WTC11 (cell line): ENCODE results near the gene HSF5. TPM values are rescaled to one million over a fixed set of nuclear protein-coding genes. Genes with fewer than 3 reads are reported as not detected.

ENCODE experiments used
- ATAC-seq: fragments of 200-7000 bp; cut with Tn5 transposase; 2 replicates; pipeline ENCODE4 v1.10.0; 2021; ENCODE audit warnings: mild to moderate bottlenecking, moderate library complexity
- CTCF ChIA-PET: fragments of 300-600 bp; sonication (Branson Sonifier 250); formaldehyde crosslinking; loops from one replicate; lab custom pipeline; 2021; ENCODE audit warnings: antibody characterized with exemption; lab: Charles Lee
- POLR2A ChIA-PET: fragments of 350-600 bp; sonication (Branson Sonifier 250); formaldehyde crosslinking; loops from one replicate; lab custom pipeline; 2021; ENCODE audit warnings: antibody characterized with exemption; lab: Charles Lee
- DNase-seq: peaks from one replicate; pipeline ENCODE4 v3.0.0; 2021; ENCODE audit warnings: low spot score
- H3K27ac Mint-ChIP-seq: 2 replicates; pipeline ENCODE4 v1.8.0; 2021; ENCODE audit warnings: mixed read lengths
- H3K27me3 Mint-ChIP-seq: 2 replicates; pipeline ENCODE4 v1.8.0; 2021; ENCODE audit warnings: low read depth, mild to moderate bottlenecking, moderate library complexity, mixed read lengths
- H3K36me3 Mint-ChIP-seq: 2 replicates; pipeline ENCODE4 v1.8.0; 2021; ENCODE audit warnings: mixed read lengths
- H3K4me1 Mint-ChIP-seq: 2 replicates; pipeline ENCODE4 v1.8.0; 2022; ENCODE audit warnings: mixed read lengths
- H3K4me3 Mint-ChIP-seq: 2 replicates; pipeline ENCODE4 v1.8.0; 2021; ENCODE audit warnings: mild to moderate bottlenecking, moderate library complexity, mixed read lengths
- H3K9me3 Mint-ChIP-seq: 2 replicates; pipeline ENCODE4 v1.8.0; 2021; ENCODE audit warnings: mixed read lengths
- CDX4 ChIP-seq: fragments of 250-450 bp; sonication (Bioruptor Pico); IDR thresholded peaks from 2 replicates; pipeline ENCODE4 v1.9.0; 2021; ENCODE audit warnings: moderate library complexity, mild to moderate bottlenecking, inconsistent platforms, borderline replicate concordance
- E2F1 ChIP-seq: sonication (generic); formaldehyde crosslinking; IDR thresholded peaks from 2 replicates; pipeline ENCODE4 v1.8.0; 2022; ENCODE audit warnings: mild to moderate bottlenecking, missing genetic modification reagents
- E2F5 ChIP-seq: sonication (generic); formaldehyde crosslinking; IDR thresholded peaks from 2 replicates; pipeline ENCODE4 v1.8.1; 2022; ENCODE audit warnings: mild to moderate bottlenecking, moderate library complexity, missing genetic modification reagents
- FOXP1 ChIP-seq: sonication (generic); formaldehyde crosslinking; IDR thresholded peaks from 2 replicates; pipeline ENCODE4 v1.8.0; 2022; ENCODE audit warnings: missing genetic modification reagents, mild to moderate bottlenecking, moderate library complexity, borderline replicate concordance
- HMGXB4 ChIP-seq: sonication (generic); formaldehyde crosslinking; IDR thresholded peaks from 2 replicates; pipeline ENCODE4 v1.8.1; 2023; ENCODE audit warnings: mild to moderate bottlenecking, moderate library complexity, missing genetic modification reagents
- JUN ChIP-seq: sonication (generic); formaldehyde crosslinking; IDR thresholded peaks from 2 replicates; pipeline ENCODE4 v1.8.0; 2023; ENCODE audit warnings: mild to moderate bottlenecking, missing genetic modification reagents
- NFATC4 ChIP-seq: fragments of 250-450 bp; sonication (Bioruptor Pico); IDR thresholded peaks from 2 replicates; pipeline ENCODE4 v1.9.0; 2021; ENCODE audit warnings: mild to moderate bottlenecking
- NFE2L1 ChIP-seq: sonication (generic); formaldehyde crosslinking; IDR thresholded peaks from 2 replicates; pipeline ENCODE4 v1.8.1; 2023; ENCODE audit warnings: missing genetic modification reagents
- RORB ChIP-seq: fragments of 250-450 bp; sonication (Bioruptor Pico); IDR thresholded peaks from 2 replicates; pipeline ENCODE4 v1.9.0; 2021; ENCODE audit warnings: mild to moderate bottlenecking
- SMAD4 ChIP-seq: sonication (generic); formaldehyde crosslinking; IDR thresholded peaks from 2 replicates; pipeline ENCODE4 v1.8.0; 2022; ENCODE audit warnings: mild to moderate bottlenecking, missing genetic modification reagents
- SP1 ChIP-seq: sonication (generic); formaldehyde crosslinking; conservative IDR thresholded peaks from 2 replicates; pipeline ENCODE4 v1.8.1; 2022; ENCODE audit warnings: missing genetic modification reagents
- TEAD1 ChIP-seq: sonication (generic); formaldehyde crosslinking; IDR thresholded peaks from 2 replicates; pipeline ENCODE4 v1.8.0; 2022; ENCODE audit warnings: mild to moderate bottlenecking, missing genetic modification reagents
- USF1 ChIP-seq: sonication (generic); formaldehyde crosslinking; IDR thresholded peaks from 2 replicates; pipeline ENCODE4 v1.8.0; 2022; ENCODE audit warnings: mild to moderate bottlenecking, missing genetic modification reagents
- USF2 ChIP-seq: sonication (generic); formaldehyde crosslinking; IDR thresholded peaks from 2 replicates; pipeline ENCODE4 v1.8.1; 2023; ENCODE audit warnings: mild to moderate bottlenecking, missing genetic modification reagents, moderate library complexity
- ZNF232 ChIP-seq: sonication (generic); formaldehyde crosslinking; IDR thresholded peaks from 2 replicates; pipeline ENCODE4 v1.8.0; 2022; ENCODE audit warnings: mild to moderate bottlenecking, missing genetic modification reagents
- ZNF317 ChIP-seq: sonication (generic); formaldehyde crosslinking; IDR thresholded peaks from 2 replicates; pipeline ENCODE4 v1.8.1; 2023; ENCODE audit warnings: low read depth, mild to moderate bottlenecking, moderate library complexity, missing genetic modification reagents, borderline replicate concordance
- ZNF396 ChIP-seq: fragments of 250-450 bp; sonication (Bioruptor Pico); IDR thresholded peaks from 2 replicates; pipeline ENCODE4 v1.8.0; 2021; ENCODE audit warnings: mild to moderate bottlenecking, moderate library complexity, borderline replicate concordance
- ZNF671 ChIP-seq: fragments of 250-450 bp; sonication (Bioruptor Pico); IDR thresholded peaks from 2 replicates; pipeline ENCODE4 v1.8.0; 2021; ENCODE audit warnings: mild to moderate bottlenecking
- total RNA-seq: library from RNA; stranded (reverse); gene quantifications from 3 replicates; pipeline ENCODE4 v1.2.3, GENCODE V29; 2021

The HSF5 gene
- total RNA-seq, 1 experiment from 2014 or later: 0.09 TPM

GRCh38 chr17:58532555-58532951, 44.3 kb upstream of the HSF5 start:
- H3K27me3 Mint-ChIP-seq: peaks cover 52% of the 10 kb centered on the region
- CTCF ChIA-PET: interaction anchor here (0.7 to 6.5 kb wide), 8 partner anchors 9 to 59 kb away, joined by 3 to 42 read pairs (median 3); partner anchors contain the start of gene HSF5
- H3K9me3 Mint-ChIP-seq: no peaks in the 10 kb centered on the region
- peak overlapping the region; percentile 68 for H3K4me3 Mint-ChIP-seq
- TF ChIP-seq FOXP1 (CRISPR knock-in tag) (0 out of 2 replicates have a peak, but pooled peaks have one; percentile 30), RORB (no peak)
- TF ChIP-seq, all 79 proteins: peak for 1
- H3K27ac Mint-ChIP-seq: no peak overlapping the region; the same call in 1 of the 2 replicates
- no peak; the same call in 1 of the 2 replicates for ATAC-seq
- POLR2A ChIA-PET: interaction anchor here (0.5 kb wide), 1 partner anchor 76 kb away, joined by 5 read pairs; no protein-coding TSS in a partner anchor
- no peaks in the 10 kb centered on the region for H3K36me3 Mint-ChIP-seq
- no peak for DNase-seq
- peaks cover 39% of the 10 kb centered on the region for H3K4me1 Mint-ChIP-seq

GRCh38 chr17:58531661-58532554, 43.7 kb upstream of the HSF5 start:
- CTCF ChIA-PET: interaction anchor here (0.6 to 6.5 kb wide), 10 partner anchors 9 to 805 kb away, joined by 3 to 42 read pairs (median 3); partner anchors contain the start of genes HSF5 and MTMR4
- peak; percentile 79 for ATAC-seq
- TF ChIP-seq SP1: peak; percentile 34
- no peak for TF ChIP-seq SMAD4 (CRISPR knock-in tag)
- TF ChIP-seq USF2 (CRISPR knock-in tag): 0 out of 2 replicates have a peak, but pooled peaks have one; percentile 8
- TF ChIP-seq ZNF232: no peak
- no peak for TF ChIP-seq FOXP1 (CRISPR knock-in tag)
- 0 out of 2 replicates have a peak, but pooled peaks have one; percentile 21 for TF ChIP-seq HMGXB4
- DNase-seq: peak; percentile 70
- peak overlapping the region; percentile 68 for H3K4me3 Mint-ChIP-seq
- no peaks in the 10 kb centered on the region for H3K36me3 Mint-ChIP-seq
- no peak overlapping the region for H3K27ac Mint-ChIP-seq
- POLR2A ChIA-PET: interaction anchor here (0.5 to 1.0 kb wide), 2 partner anchors 77 to 100 kb away, joined by 3 to 5 read pairs; no protein-coding TSS in a partner anchor
- H3K4me1 Mint-ChIP-seq: peaks cover 39% of the 10 kb centered on the region
- H3K27me3 Mint-ChIP-seq: peaks cover 52% of the 10 kb centered on the region
- no peaks in the 10 kb centered on the region for H3K9me3 Mint-ChIP-seq

- ChIA-PET POLR2A (no interaction called here), CTCF (interaction anchor here (0.6 to 6.5 kb wide), 5 partner anchors 9 to 806 kb away, joined by 3 to 42 read pairs (median 18); no protein-coding TSS in a partner anchor)
- H3K4me3 Mint-ChIP-seq: peak overlapping the region; percentile 68
- peaks cover 48% of the 10 kb centered on the region for H3K27me3 Mint-ChIP-seq
- TF ChIP-seq USF1 (CRISPR knock-in tag) (no peak), ZNF396 (CRISPR knock-in tag) (no peak), E2F1 (CRISPR knock-in tag) (no peak)
- no peak overlapping the region for H3K27ac Mint-ChIP-seq
- no peaks in the 10 kb centered on the region for H3K9me3 Mint-ChIP-seq
- no peaks in the 10 kb centered on the region for H3K36me3 Mint-ChIP-seq
- ATAC-seq: peak; percentile 8
- peaks cover 42% of the 10 kb centered on the region for H3K4me1 Mint-ChIP-seq
- peak; percentile 32 for DNase-seq
These were observed 42.9 kb upstream of the HSF5 start for GRCh38 chr17:58531122-58531521.

GRCh38 chr17:58530655-58531054, 42.4 kb upstream of the HSF5 start:
- DNase-seq (no peak), ATAC-seq (no peak)
- peaks cover 43% of the 10 kb centered on the region for H3K4me1 Mint-ChIP-seq
- H3K36me3 Mint-ChIP-seq: no peaks in the 10 kb centered on the region
- POLR2A ChIA-PET: no interaction called here
- no peak overlapping the region for H3K27ac Mint-ChIP-seq
- CTCF ChIA-PET: interaction anchor here (2.9 to 6.5 kb wide), 3 partner anchors 10 to 12 kb away, joined by 18 to 42 read pairs (median 30); no protein-coding TSS in a partner anchor
- peak overlapping the region; percentile 68 for H3K4me3 Mint-ChIP-seq
- H3K9me3 Mint-ChIP-seq: no peaks in the 10 kb centered on the region
- peaks cover 46% of the 10 kb centered on the region for H3K27me3 Mint-ChIP-seq
- no peak for TF ChIP-seq ZNF671 (CRISPR knock-in tag)
- no peak for TF ChIP-seq NFATC4 (CRISPR knock-in tag)
- TF ChIP-seq NFE2L1 (CRISPR knock-in tag): no peak
- no peak for TF ChIP-seq ZNF317 (CRISPR knock-in tag)
- no peak for TF ChIP-seq CDX4 (CRISPR knock-in tag)
- TF ChIP-seq JUN: no peak
- TF ChIP-seq E2F5 (CRISPR knock-in tag): no peak
- no peak for TF ChIP-seq RORB
- no peak for TF ChIP-seq HMGXB4
- no peak for TF ChIP-seq TEAD1 (CRISPR knock-in tag)
